CD4-positive, alpha-beta memory T cell (primary cell): ENCODE measurements around the gene PPP1R3D. TPM values are rescaled to one million over a fixed set of nuclear protein-coding genes. Genes with fewer than 3 reads are reported as not detected.
A peak's percentile ranks its signal among the peaks of the same experiment; 100 is the strongest.
"Not testable (repeated sequence)": the region's sequence is repeated elsewhere in the genome, so short reads cannot be mapped to it uniquely, and the experiment has no call there.

ENCODE experiments used
- CTCF ChIA-PET: fragments of 350-600 bp; sonication (Branson Sonifier 250); formaldehyde crosslinking; loops from one replicate; lab custom pipeline; 2021; ENCODE audit warnings: inconsistent platforms; ENCODE audit not compliant: partially characterized antibody; lab: Charles Lee
- POLR2A ChIA-PET: fragments of 350-600 bp; sonication (Branson Sonifier 250); formaldehyde crosslinking; loops from one replicate; lab custom pipeline; 2021; ENCODE audit not compliant: partially characterized antibody; lab: Charles Lee
- DNase-seq, 5 donors: peaks; one replicate each; pipeline versions ENCODE4 v3.0.0 to v3.0.0-alpha.2; 2020 to 2022; ENCODE audit warnings: mixed read lengths in 1 of 5
- H3K27ac ChIP-seq: one replicate; pipeline ENCODE4 v1.7.0; 2013; ENCODE audit warnings: low read depth, low read length
- H3K27me3 ChIP-seq: 2 replicates; pipeline ENCODE4 v1.7.0; 2013; ENCODE audit warnings: mild to moderate bottlenecking, low read length, moderate library complexity; ENCODE audit not compliant: insufficient read depth
- H3K36me3 ChIP-seq: 2 replicates; pipeline ENCODE4 v1.7.0; 2013; ENCODE audit warnings: mild to moderate bottlenecking, low read length, moderate library complexity; ENCODE audit not compliant: insufficient read depth
- H3K4me1 ChIP-seq: 2 replicates; pipeline ENCODE4 v1.7.0; 2013; ENCODE audit warnings: mild to moderate bottlenecking, low read length, moderate library complexity; ENCODE audit not compliant: insufficient read depth
- H3K4me3 ChIP-seq, 2 donors: one replicate each; pipeline ENCODE4 v1.7.0; 2013; ENCODE audit warnings: low read length in 2 of 2, mild to moderate bottlenecking in 1 of 2
- H3K9me3 ChIP-seq, 2 donors: one replicate each; pipeline ENCODE4 v1.7.0; 2013; ENCODE audit warnings: low read length in 2 of 2, control low read depth in 1 of 2; ENCODE audit not compliant: control insufficient read depth in 1 of 2
- H3K27ac Mint-ChIP-seq, 7 donors: one replicate each; pipeline ENCODE4 v1.8.0; 2020 to 2021; ENCODE audit warnings: mixed read lengths in 7 of 7, mild to moderate bottlenecking in 6 of 7, inconsistent platforms in 3 of 7, moderate library complexity in 3 of 7
- H3K27me3 Mint-ChIP-seq, 2 donors: one replicate each; pipeline ENCODE4 v1.8.0; 2020 to 2021; ENCODE audit warnings: mixed read lengths in 2 of 2
- H3K36me3 Mint-ChIP-seq, 2 donors: one replicate each; pipeline ENCODE4 v1.8.0; 2020 to 2021; ENCODE audit warnings: mixed read lengths in 2 of 2, inconsistent platforms in 1 of 2, mild to moderate bottlenecking in 1 of 2
- H3K4me1 Mint-ChIP-seq, 4 donors: one replicate each; pipeline ENCODE4 v1.8.0; 2020 to 2021; ENCODE audit warnings: mixed read lengths in 4 of 4, mild to moderate bottlenecking in 1 of 4
- H3K4me3 Mint-ChIP-seq, 8 donors: one replicate each; pipeline ENCODE4 v1.8.0; 2020 to 2021; ENCODE audit warnings: mixed read lengths in 8 of 8, mild to moderate bottlenecking in 7 of 8, moderate library complexity in 6 of 8, inconsistent platforms in 3 of 8
- H3K9me3 Mint-ChIP-seq, 8 donors: one replicate each; pipeline ENCODE4 v1.8.0; 2020 to 2021; ENCODE audit warnings: mixed read lengths in 8 of 8, mild to moderate bottlenecking in 5 of 8, inconsistent platforms in 3 of 8, moderate library complexity in 1 of 8
- intact Hi-C: fragments of 100-400 bp; cut with micrococcal nuclease; formaldehyde crosslinking; loops from one replicate; pipeline ENCODE4 v1.15.1; 2023
- polyA plus RNA-seq, 2 donors: library from polyadenylated mRNA; unstranded; fragments of 300-500 nt; fragmentation: Illumina TruSeq; gene quantifications; one replicate each; pipeline ENCODE4 v1.2.3, GENCODE V29; 2021
- total RNA-seq, 2 experiments: library from RNA; stranded (reverse); gene quantifications; one replicate each; pipeline ENCODE4 v1.2.3, GENCODE V29; 2021

PPP1R3D gene
- total and polyA plus RNA-seq, 4 experiments from 2014 or later: 2.2 to 15.0 (median 8.0) TPM

- H3K9me3 ChIP-seq: no peaks in the 10 kb centered on the region
- DNase-seq: no peak
- POLR2A ChIA-PET: no interaction called here
- no peaks in the 10 kb centered on the region for H3K27me3 ChIP-seq
- H3K27ac ChIP-seq: no peak overlapping the region
- Mint-ChIP-seq H3K36me3 (peaks cover 2 to 14% of the 10 kb centered on the region in 2 donors), H3K4me1 (no peaks in the 10 kb centered on the region), H3K27me3 (no peaks in the 10 kb centered on the region), H3K9me3 (no peaks in the 10 kb centered on the region), H3K4me3 (no peak overlapping the region), H3K27ac (no peak overlapping the region)
- intact Hi-C loops: no loop called here
- CTCF ChIA-PET: interaction anchor here (0.9 to 1.3 kb wide), 2 partner anchors 9 to 18 kb away, joined by 3 to 4 read pairs; partner anchors contain the start of genes FAM217B and PPP1R3D
- H3K4me1 ChIP-seq: no peaks in the 10 kb centered on the region
- H3K4me3 ChIP-seq: no peak overlapping the region
- no peaks in the 10 kb centered on the region for H3K36me3 ChIP-seq
Measured at GRCh38 chr20:59958626-59959025, 18.5 kb upstream of the PPP1R3D start.

- CTCF ChIA-PET: interaction anchor here (0.9 to 1.3 kb wide), 2 partner anchors 9 to 17 kb away, joined by 3 to 4 read pairs; partner anchors contain the start of genes FAM217B and PPP1R3D
- Histone ChIP-seq H3K36me3 (no peaks in the 10 kb centered on the region), H3K4me3 (no peak within 1 kb of the TSS), H3K27me3 (no peaks in the 10 kb centered on the region), H3K9me3 (no peaks in the 10 kb centered on the region), H3K27ac (no peak within 1 kb of the TSS), H3K4me1 (no peaks in the 10 kb centered on the region)
- Mint-ChIP-seq H3K4me1 (no peaks in the 10 kb centered on the region), H3K4me3 (no peak within 1 kb of the TSS), H3K9me3 (no peaks in the 10 kb centered on the region), H3K27me3 (no peaks in the 10 kb centered on the region), H3K27ac (peak within 1 kb of the TSS in 1 of 7 donors; percentile 27), H3K36me3 (peaks cover 2 to 14% of the 10 kb centered on the region in 2 donors)
- intact Hi-C loops: no loop called here
- POLR2A ChIA-PET: no interaction called here
- DNase-seq: no peak
Measured at GRCh38 chr20:59958123-59958522, 18.0 kb upstream of the PPP1R3D start, which contains the start of gene CDH26. CDH26 (plus strand) TSS chr20:59958423; CDS start chr20:59958727, 304 bp downstream.

- H3K4me1 Mint-ChIP-seq, DNase-seq, H3K9me3 ChIP-seq, H3K27me3 Mint-ChIP-seq, H3K27me3 ChIP-seq, H3K4me1 ChIP-seq, H3K27ac ChIP-seq, POLR2A ChIA-PET, H3K9me3 Mint-ChIP-seq, H3K4me3 Mint-ChIP-seq, H3K4me3 ChIP-seq, H3K36me3 ChIP-seq, intact Hi-C loops: not testable (repeated sequence)
- Mint-ChIP-seq H3K27ac (peak overlapping the region in 1 of 7 donors; percentile 27), H3K36me3 (peaks cover 3 to 14% of the 10 kb centered on the region in 2 donors)
- CTCF ChIA-PET: interaction anchor here (1.3 kb wide), 1 partner anchor 17 kb away, joined by 4 read pairs; the partner anchor contains the start of genes FAM217B and PPP1R3D
Measured at GRCh38 chr20:59957568-59957967, 17.5 kb upstream of the PPP1R3D start.

- Mint-ChIP-seq H3K27me3 (no peaks in the 10 kb centered on the region), H3K4me3 (no peak overlapping the region), H3K4me1 (no peaks in the 10 kb centered on the region), H3K27ac (peak overlapping the region in 2 of 7 donors; percentile 61 to 63), H3K36me3 (peaks cover 5 to 9% of the 10 kb centered on the region in 2 donors), H3K9me3 (no peaks in the 10 kb centered on the region)
- no peaks in the 10 kb centered on the region for H3K4me1 ChIP-seq
- H3K27me3 ChIP-seq: no peaks in the 10 kb centered on the region
- intact Hi-C loops: no loop called here
- H3K9me3 ChIP-seq: no peaks in the 10 kb centered on the region
- peak in 1 of 5 donors; percentile 0 for DNase-seq
- no peak overlapping the region for H3K27ac ChIP-seq
- H3K36me3 ChIP-seq: no peaks in the 10 kb centered on the region
- ChIA-PET CTCF (interaction anchor here (1.1 to 2.5 kb wide), 2 partner anchors 15 to 21 kb away, joined by 3 to 13 read pairs; partner anchors contain the start of genes FAM217B, PPP1R3D and SYCP2), POLR2A (no interaction called here)
- no peak overlapping the region for H3K4me3 ChIP-seq
Measured at GRCh38 chr20:59955131-59955796, 15.2 kb upstream of the PPP1R3D start.

- ChIA-PET CTCF (interaction anchor here (1.1 to 2.5 kb wide), 2 partner anchors 14 to 20 kb away, joined by 3 to 13 read pairs; partner anchors contain the start of genes FAM217B, PPP1R3D and SYCP2), POLR2A (no interaction called here)
- Mint-ChIP-seq H3K27me3 (no peaks in the 10 kb centered on the region), H3K4me1 (no peaks in the 10 kb centered on the region), H3K36me3 (peaks cover 3 to 6% of the 10 kb centered on the region in 2 donors), H3K9me3 (no peaks in the 10 kb centered on the region), H3K4me3 (no peak overlapping the region), H3K27ac (peak overlapping the region in 2 of 7 donors; percentile 61 to 63)
- no peak for DNase-seq
- Histone ChIP-seq H3K4me3 (no peak overlapping the region), H3K9me3 (no peaks in the 10 kb centered on the region), H3K27ac (no peak overlapping the region), H3K4me1 (no peaks in the 10 kb centered on the region), H3K27me3 (no peaks in the 10 kb centered on the region), H3K36me3 (no peaks in the 10 kb centered on the region)
- intact Hi-C loops: no loop called here
Measured at GRCh38 chr20:59954718-59955117, 14.6 kb upstream of the PPP1R3D start.

- no peak overlapping the region for H3K4me3 Mint-ChIP-seq
- no peaks in the 10 kb centered on the region for H3K27me3 ChIP-seq
- no peak overlapping the region for H3K4me3 ChIP-seq
- no peaks in the 10 kb centered on the region for H3K27me3 Mint-ChIP-seq
- ChIA-PET CTCF (interaction anchor here (1.0 to 10.7 kb wide), 9 partner anchors 8 to 1279 kb away, joined by 3 to 120 read pairs (median 12); partner anchors contain the start of genes CDH26, FAM217B, PPP1R3D and SYCP2), POLR2A (interaction anchor here (1.3 to 5.5 kb wide), 2 partner anchors 10 to 107 kb away, joined by 5 to 39 read pairs; partner anchors contain the start of genes FAM217B and PPP1R3D)
- H3K36me3 Mint-ChIP-seq: peaks cover 6 to 17% of the 10 kb centered on the region in 2 donors
- DNase-seq: no peak
- intact Hi-C loops: loop anchor here (1.0 to 5.0 kb wide), 5 partner anchors 10 to 1937 kb away; partner anchors contain the start of genes FAM217B and PPP1R3D
- no peaks in the 10 kb centered on the region for H3K9me3 ChIP-seq
- peaks cover 6% of the 10 kb centered on the region for H3K36me3 ChIP-seq
- H3K4me1 ChIP-seq: peaks cover 10% of the 10 kb centered on the region
- H3K27ac ChIP-seq: no peak overlapping the region
- H3K4me1 Mint-ChIP-seq: peaks cover 10 to 19% (median 11%) of the 10 kb centered on the region in 4 donors
- no peaks in the 10 kb centered on the region for H3K9me3 Mint-ChIP-seq
- H3K27ac Mint-ChIP-seq: peak overlapping the region; percentile 36 to 82 (median 59)
Measured at GRCh38 chr20:59949911-59950310, 9.8 kb upstream of the PPP1R3D start.
